ENCODE data around the gene PPP6R3. TPM values are rescaled to one million over a fixed set of nuclear protein-coding genes. Genes with fewer than 3 reads are reported as not detected.

The PPP6R3 gene
- total RNA-seq, 1 experiment from 2014 or later = 122 TPM

DNA sequence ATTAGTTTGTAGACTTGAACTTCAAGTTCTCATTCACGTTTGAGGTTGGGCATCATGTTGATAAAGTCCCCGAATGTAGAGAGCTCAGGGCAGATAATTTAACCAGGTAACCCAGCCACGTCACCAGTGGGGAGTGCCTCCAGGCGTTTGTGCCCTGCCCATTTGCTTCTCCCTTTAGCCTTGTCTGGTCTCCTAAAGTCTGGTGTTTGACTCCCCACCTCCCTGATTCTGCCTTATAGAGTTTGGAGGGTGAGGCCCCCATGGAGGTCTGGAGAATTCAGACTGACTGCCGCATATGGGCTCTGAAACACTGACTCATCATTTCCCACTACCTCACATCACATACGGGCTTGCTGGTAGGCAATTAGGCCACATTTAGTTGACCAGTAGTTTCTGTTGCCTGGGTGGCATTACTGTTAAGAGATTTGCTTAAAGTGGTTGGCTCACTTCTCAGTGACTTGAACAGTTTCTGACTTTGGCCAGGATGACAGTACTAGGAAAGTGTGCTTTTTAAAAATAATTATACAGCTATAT, 124.5 kb downstream of the PPP6R3 start:
- Mint-ChIP-seq H3K9me3 (ENCODE audit: low read depth, unreplicated experiment) (no peaks in the 10 kb centered on the region), H3K4me3 (ENCODE audit: low read depth, unreplicated experiment) (no peak overlapping the region), H3K27ac (ENCODE audit: unreplicated experiment) (no peak overlapping the region), H3K4me1 (ENCODE audit: low read depth, unreplicated experiment) (peaks cover 39% of the 10 kb centered on the region), H3K36me3 (ENCODE audit: insufficient read depth, unreplicated experiment) (peaks cover 37% of the 10 kb centered on the region), H3K27me3 (ENCODE audit: unreplicated experiment) (no peaks in the 10 kb centered on the region)
- CTCF ChIA-PET = no interaction called here
- BruUV-seq (replicated peaks) = no TSS peak
- intact Hi-C loops (cut with micrococcal nuclease; ENCODE audit: unreplicated experiment) = no loop called here
- DNase-seq = no peak
- TF ChIP-seq, protein P1, sequence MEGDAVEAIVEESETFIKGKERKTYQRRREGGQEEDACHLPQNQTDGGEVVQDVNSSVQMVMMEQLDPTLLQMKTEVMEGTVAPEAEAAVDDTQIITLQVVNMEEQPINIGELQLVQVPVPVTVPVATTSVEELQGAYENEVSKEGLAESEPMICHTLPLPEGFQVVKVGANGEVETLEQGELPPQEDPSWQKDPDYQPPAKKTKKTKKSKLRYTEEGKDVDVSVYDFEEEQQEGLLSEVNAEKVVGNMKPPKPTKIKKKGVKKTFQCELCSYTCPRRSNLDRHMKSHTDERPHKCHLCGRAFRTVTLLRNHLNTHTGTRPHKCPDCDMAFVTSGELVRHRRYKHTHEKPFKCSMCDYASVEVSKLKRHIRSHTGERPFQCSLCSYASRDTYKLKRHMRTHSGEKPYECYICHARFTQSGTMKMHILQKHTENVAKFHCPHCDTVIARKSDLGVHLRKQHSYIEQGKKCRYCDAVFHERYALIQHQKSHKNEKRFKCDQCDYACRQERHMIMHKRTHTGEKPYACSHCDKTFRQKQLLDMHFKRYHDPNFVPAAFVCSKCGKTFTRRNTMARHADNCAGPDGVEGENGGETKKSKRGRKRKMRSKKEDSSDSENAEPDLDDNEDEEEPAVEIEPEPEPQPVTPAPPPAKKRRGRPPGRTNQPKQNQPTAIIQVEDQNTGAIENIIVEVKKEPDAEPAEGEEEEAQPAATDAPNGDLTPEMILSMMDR (IDR thresholded peaks at IDR 0.05; ENCODE audit: unreplicated experiment) = no peak

DNA sequence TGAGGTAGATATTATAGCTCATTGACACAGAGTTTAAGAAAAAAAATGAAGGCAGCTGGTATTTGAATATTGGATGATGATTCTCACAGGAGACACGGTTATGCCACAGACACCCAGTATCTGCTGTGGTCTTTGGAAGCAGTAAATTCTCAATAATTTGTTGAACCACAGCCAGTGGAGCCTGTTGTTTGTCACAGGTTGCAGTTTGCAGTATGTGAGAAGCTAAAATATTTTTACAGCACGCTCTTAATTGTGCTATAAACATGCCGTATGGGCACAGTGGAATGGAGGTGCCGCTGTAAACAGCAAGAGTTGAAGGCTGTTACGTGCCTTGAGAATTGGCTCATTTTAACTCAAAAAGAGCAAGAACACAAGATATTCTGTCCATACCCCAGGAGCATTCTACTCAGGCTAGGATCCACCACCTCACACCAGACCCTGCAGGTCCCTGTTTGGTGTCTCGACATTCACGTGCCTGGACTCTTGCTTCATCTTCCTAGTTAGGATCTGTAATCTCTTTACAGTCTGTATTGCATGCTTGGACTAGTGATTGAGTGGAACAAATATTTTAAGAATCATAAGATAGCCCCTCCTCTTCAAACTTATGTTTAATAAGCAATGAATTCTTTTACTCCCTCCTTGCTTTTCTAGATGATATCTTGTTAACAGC, 129.1 kb downstream of the PPP6R3 start:
- Mint-ChIP-seq H3K4me3 (ENCODE audit: low read depth, unreplicated experiment) (no peak overlapping the region), H3K27ac (ENCODE audit: unreplicated experiment) (no peak overlapping the region), H3K9me3 (ENCODE audit: low read depth, unreplicated experiment) (no peaks in the 10 kb centered on the region), H3K27me3 (ENCODE audit: unreplicated experiment) (no peaks in the 10 kb centered on the region), H3K4me1 (ENCODE audit: low read depth, unreplicated experiment) (no peaks in the 10 kb centered on the region), H3K36me3 (ENCODE audit: insufficient read depth, unreplicated experiment) (peaks cover 43% of the 10 kb centered on the region)
- TF ChIP-seq, protein P1 (IDR thresholded peaks at IDR 0.05; ENCODE audit: unreplicated experiment) = no peak
- intact Hi-C loops (cut with micrococcal nuclease; ENCODE audit: unreplicated experiment) = no loop called here
- no peak for DNase-seq
- CTCF ChIA-PET = no interaction called here
- BruUV-seq (replicated peaks) = no TSS peak

DNA sequence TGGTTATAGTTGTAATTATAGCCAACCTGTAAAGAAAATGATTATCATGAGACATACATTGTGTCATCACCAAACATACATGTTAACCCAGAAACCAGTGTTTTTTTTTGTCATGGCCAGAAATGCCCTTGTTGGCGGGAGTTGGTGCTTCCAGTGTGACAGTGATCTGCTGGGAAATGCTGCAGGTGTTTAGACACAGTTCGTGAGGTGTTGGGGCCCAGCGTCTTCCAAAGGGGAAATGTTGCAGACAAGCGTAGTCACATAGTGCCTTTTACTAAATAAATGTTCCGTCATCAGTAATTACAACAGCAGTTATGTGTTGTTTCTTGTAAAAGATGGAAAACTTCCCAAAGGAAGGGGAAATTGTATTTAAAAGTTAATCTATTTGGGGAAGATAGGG, 131.2 kb downstream of the PPP6R3 start:
- TF ChIP-seq, protein P1 (IDR thresholded peaks at IDR 0.05; ENCODE audit: unreplicated experiment) = no peak
- intact Hi-C loops (cut with micrococcal nuclease; ENCODE audit: unreplicated experiment) = no loop called here
- no peak for DNase-seq
- BruUV-seq (replicated peaks) = no TSS peak
- Mint-ChIP-seq H3K27me3 (ENCODE audit: unreplicated experiment) (no peaks in the 10 kb centered on the region), H3K4me1 (ENCODE audit: low read depth, unreplicated experiment) (no peaks in the 10 kb centered on the region), H3K9me3 (ENCODE audit: low read depth, unreplicated experiment) (no peaks in the 10 kb centered on the region), H3K4me3 (ENCODE audit: low read depth, unreplicated experiment) (no peak overlapping the region), H3K27ac (ENCODE audit: unreplicated experiment) (no peak overlapping the region), H3K36me3 (ENCODE audit: insufficient read depth, unreplicated experiment) (peaks cover 59% of the 10 kb centered on the region)
- CTCF ChIA-PET = no interaction called here

DNA sequence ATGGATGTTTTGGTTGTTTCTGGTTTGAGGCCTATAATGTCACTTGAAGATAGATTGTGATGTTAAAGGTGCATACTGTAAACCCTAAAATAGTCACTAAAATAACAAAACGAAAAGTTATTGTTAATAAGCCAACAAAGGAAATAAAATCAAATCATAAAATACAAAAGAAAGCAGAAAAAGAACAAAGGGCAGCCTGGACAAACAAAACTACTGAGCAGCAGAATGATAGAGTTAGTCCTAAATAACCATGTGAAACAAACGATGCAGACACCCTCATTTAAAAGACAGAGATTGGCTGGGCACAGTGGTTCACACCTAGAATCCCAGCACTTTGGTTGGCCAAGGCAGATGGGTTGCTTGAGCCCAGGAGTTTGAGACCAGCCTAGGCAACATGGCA, 132.9 kb downstream of the PPP6R3 start:
- TF ChIP-seq, protein P1 (IDR thresholded peaks at IDR 0.05; ENCODE audit: unreplicated experiment) = no peak
- no peak for DNase-seq
- no TSS peak for BruUV-seq (replicated peaks)
- H3K9me3 Mint-ChIP-seq (ENCODE audit: low read depth, unreplicated experiment) = no peaks in the 10 kb centered on the region
- no peaks in the 10 kb centered on the region for H3K27me3 Mint-ChIP-seq (ENCODE audit: unreplicated experiment)
- no peak overlapping the region for H3K4me3 Mint-ChIP-seq (ENCODE audit: low read depth, unreplicated experiment)
- intact Hi-C loops (cut with micrococcal nuclease; ENCODE audit: unreplicated experiment) = no loop called here
- no peaks in the 10 kb centered on the region for H3K4me1 Mint-ChIP-seq (ENCODE audit: low read depth, unreplicated experiment)
- H3K27ac Mint-ChIP-seq (ENCODE audit: unreplicated experiment) = no peak overlapping the region
- H3K36me3 Mint-ChIP-seq (ENCODE audit: insufficient read depth, unreplicated experiment) = peaks cover 69% of the 10 kb centered on the region
- CTCF ChIA-PET = no interaction called here
